IPS-20b (cell line): ENCODE data around the gene TCIRG1.

Source experiments
- H3K27ac ChIP-seq: one replicate; pipeline ENCODE4 v1.5.1; 2013; ENCODE audit warnings: low read length
- H3K27me3 ChIP-seq: 2 replicates; pipeline ENCODE4 v1.6.1; 2013; ENCODE audit warnings: mild to moderate bottlenecking, low read length, inconsistent platforms; ENCODE audit not compliant: insufficient read depth
- H3K36me3 ChIP-seq: 2 replicates; pipeline ENCODE4 v1.6.1; 2013; ENCODE audit warnings: low read depth, mild to moderate bottlenecking, inconsistent platforms, low read length, moderate library complexity; ENCODE audit not compliant: insufficient read depth
- H3K4me1 ChIP-seq: 2 replicates; pipeline ENCODE4 v1.6.1; 2013; ENCODE audit warnings: mild to moderate bottlenecking, control low read depth, inconsistent platforms, low read length, moderate library complexity; ENCODE audit not compliant: insufficient read depth
- H3K4me3 ChIP-seq: 2 replicates; pipeline ENCODE4 v1.5.1; 2013; ENCODE audit warnings: mild to moderate bottlenecking, low read length, inconsistent platforms
- H3K9ac ChIP-seq: 2 replicates; pipeline ENCODE4 v1.6.1; 2013; ENCODE audit warnings: low read depth, mild to moderate bottlenecking, inconsistent platforms, low read length, moderate library complexity
- H3K9me3 ChIP-seq: 2 replicates; pipeline ENCODE4 v1.6.1; 2013; ENCODE audit warnings: mild to moderate bottlenecking, low read depth, low read length, inconsistent platforms; ENCODE audit not compliant: insufficient read depth

TCIRG1 gene

GRCh38 chr11:68022531-68022930 lies 16.3 kb upstream of the TCIRG1 start:
- H3K36me3 ChIP-seq, result no peaks in the 10 kb centered on the region
- no peaks in the 10 kb centered on the region for H3K4me1 ChIP-seq
- H3K4me3 ChIP-seq, result no peak overlapping the region
- no peak overlapping the region for H3K27ac ChIP-seq
- no peak overlapping the region for H3K9ac ChIP-seq
- H3K9me3 ChIP-seq, result no peaks in the 10 kb centered on the region
- H3K27me3 ChIP-seq, result no peaks in the 10 kb centered on the region

GRCh38 chr11:68024508-68024907 lies 14.3 kb upstream of the TCIRG1 start:
- Histone ChIP-seq H3K4me1 (no peaks in the 10 kb centered on the region), H3K36me3 (no peaks in the 10 kb centered on the region), H3K9me3 (no peaks in the 10 kb centered on the region), H3K9ac (no peak overlapping the region), H3K27me3 (no peaks in the 10 kb centered on the region), H3K27ac (no peak overlapping the region), H3K4me3 (no peak overlapping the region)

GRCh38 chr11:68025047-68025446 lies 13.8 kb upstream of the TCIRG1 start:
- Histone ChIP-seq H3K27ac (no peak overlapping the region), H3K27me3 (no peaks in the 10 kb centered on the region), H3K4me1 (no peaks in the 10 kb centered on the region), H3K4me3 (no peak overlapping the region), H3K9ac (no peak overlapping the region), H3K9me3 (no peaks in the 10 kb centered on the region), H3K36me3 (no peaks in the 10 kb centered on the region)

GRCh38 chr11:68026391-68027105 lies 12.3 kb upstream of the TCIRG1 start:
- no peaks in the 10 kb centered on the region for H3K4me1 ChIP-seq
- H3K36me3 ChIP-seq, result no peaks in the 10 kb centered on the region
- no peak overlapping the region for H3K27ac ChIP-seq
- no peaks in the 10 kb centered on the region for H3K9me3 ChIP-seq
- H3K4me3 ChIP-seq, result no peak overlapping the region
- H3K9ac ChIP-seq, result no peak overlapping the region
- H3K27me3 ChIP-seq, result no peaks in the 10 kb centered on the region

- H3K27ac ChIP-seq, result no peak overlapping the region
- H3K4me3 ChIP-seq, result no peak overlapping the region
- no peak overlapping the region for H3K9ac ChIP-seq
- peaks cover 4% of the 10 kb centered on the region; the same call in 1 of the 2 replicates for H3K36me3 ChIP-seq
- no peaks in the 10 kb centered on the region for H3K4me1 ChIP-seq
- no peaks in the 10 kb centered on the region for H3K9me3 ChIP-seq
- no peaks in the 10 kb centered on the region for H3K27me3 ChIP-seq
Observed at GRCh38 chr11:68027667-68028066, 11.2 kb upstream of the TCIRG1 start.

- Histone ChIP-seq H3K27ac (no peak overlapping the region), H3K9ac (peak overlapping the region; percentile 3; the same call in 1 of the 2 replicates), H3K27me3 (no peaks in the 10 kb centered on the region), H3K9me3 (no peaks in the 10 kb centered on the region), H3K36me3 (peaks cover 16% of the 10 kb centered on the region), H3K4me1 (no peaks in the 10 kb centered on the region), H3K4me3 (peak overlapping the region; percentile 84; the same call in 1 of the 2 replicates)
Observed at GRCh38 chr11:68028802-68029545, 9.9 kb upstream of the TCIRG1 start.

GRCh38 chr11:68030318-68031143 lies 8.3 kb upstream of the TCIRG1 start, which contains the start of gene NDUFS8:
TSS of gene NDUFS8 (plus strand) at chr11:68030681. CDS start at chr11:68032152, 1,471 bp downstream.
- Histone ChIP-seq H3K4me1 (no peaks in the 10 kb centered on the region), H3K27ac (peak within 1 kb of the TSS; percentile 84), H3K36me3 (peaks cover 30% of the 10 kb centered on the region)

GRCh38 chr11:68031144-68031464 lies 7.7 kb upstream of the TCIRG1 start:
- Histone ChIP-seq H3K4me1 (no peaks in the 10 kb centered on the region), H3K27ac (peak overlapping the region; percentile 84), H3K27me3 (no peaks in the 10 kb centered on the region)

More at GRCh38 chr11:68030318-68031143, 8.3 kb upstream of the TCIRG1 start, which contains the start of gene NDUFS8:
- Histone ChIP-seq H3K9ac (peak within 1 kb of the TSS; percentile 90), H3K9me3 (no peaks in the 10 kb centered on the region), H3K4me3 (peak within 1 kb of the TSS; percentile 84), H3K27me3 (no peaks in the 10 kb centered on the region)

GRCh38 chr11:68032003-68032402 lies 6.8 kb upstream of the TCIRG1 start:
- no peak overlapping the region for H3K4me3 ChIP-seq
- peak overlapping the region; percentile 90; the same call in 1 of the 2 replicates for H3K9ac ChIP-seq
- no peaks in the 10 kb centered on the region for H3K4me1 ChIP-seq
- no peaks in the 10 kb centered on the region for H3K9me3 ChIP-seq
- H3K27ac ChIP-seq, result no peak overlapping the region
- H3K36me3 ChIP-seq, result peaks cover 30% of the 10 kb centered on the region
- no peaks in the 10 kb centered on the region for H3K27me3 ChIP-seq

More at GRCh38 chr11:68031144-68031464, 7.7 kb upstream of the TCIRG1 start:
- H3K9me3 ChIP-seq, result no peaks in the 10 kb centered on the region
- H3K36me3 ChIP-seq, result peaks cover 30% of the 10 kb centered on the region
- peak overlapping the region; percentile 84 for H3K4me3 ChIP-seq
- peak overlapping the region; percentile 90 for H3K9ac ChIP-seq

- H3K9me3 ChIP-seq, result no peaks in the 10 kb centered on the region
- no peak overlapping the region for H3K27ac ChIP-seq
- H3K9ac ChIP-seq, result no peak overlapping the region
- H3K36me3 ChIP-seq, result peaks cover 30% of the 10 kb centered on the region
- no peaks in the 10 kb centered on the region for H3K4me1 ChIP-seq
- H3K4me3 ChIP-seq, result no peak overlapping the region
- no peaks in the 10 kb centered on the region for H3K27me3 ChIP-seq
Observed at GRCh38 chr11:68032997-68033707, 5.7 kb upstream of the TCIRG1 start.

- Histone ChIP-seq H3K9ac (no peak overlapping the region), H3K27me3 (no peaks in the 10 kb centered on the region), H3K9me3 (no peaks in the 10 kb centered on the region), H3K4me3 (no peak overlapping the region), H3K4me1 (no peaks in the 10 kb centered on the region; the same call in 1 of the 2 replicates), H3K36me3 (peaks cover 30% of the 10 kb centered on the region), H3K27ac (no peak overlapping the region)
Observed at GRCh38 chr11:68033708-68034045, 5.1 kb upstream of the TCIRG1 start.
